HG03159 (cell line): Measurements from ENCODE around the gene ABCA13.

Experiments used
- ATAC-seq: cut with Tn5 transposase; IDR thresholded peaks from one replicate; pipeline ENCODE4 v1.9.1; 2021; ENCODE audit warnings: mild to moderate bottlenecking, moderate library complexity; ENCODE audit not compliant: unreplicated experiment

The ABCA13 gene

DNA sequence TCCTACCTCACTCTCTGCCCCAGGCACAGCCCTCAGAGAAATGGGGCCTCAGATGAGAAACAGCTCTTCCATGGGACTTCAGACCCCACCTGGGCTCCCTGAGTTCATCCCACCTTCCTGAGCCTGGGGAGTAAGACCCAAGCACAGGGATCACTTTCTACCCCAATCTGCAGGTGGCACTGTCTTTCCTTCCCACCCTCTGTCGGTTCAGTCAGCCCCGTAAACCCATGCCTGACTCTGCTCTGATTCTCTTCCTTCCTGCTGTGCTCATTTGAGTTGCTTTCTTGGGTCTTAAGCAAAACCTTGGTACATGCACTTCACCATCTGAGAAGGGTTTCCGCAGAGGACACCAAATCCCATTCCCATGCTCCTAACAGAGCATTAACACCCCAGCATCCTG, 446.7 kb downstream of the ABCA13 start:
- no peak for ATAC-seq

DNA sequence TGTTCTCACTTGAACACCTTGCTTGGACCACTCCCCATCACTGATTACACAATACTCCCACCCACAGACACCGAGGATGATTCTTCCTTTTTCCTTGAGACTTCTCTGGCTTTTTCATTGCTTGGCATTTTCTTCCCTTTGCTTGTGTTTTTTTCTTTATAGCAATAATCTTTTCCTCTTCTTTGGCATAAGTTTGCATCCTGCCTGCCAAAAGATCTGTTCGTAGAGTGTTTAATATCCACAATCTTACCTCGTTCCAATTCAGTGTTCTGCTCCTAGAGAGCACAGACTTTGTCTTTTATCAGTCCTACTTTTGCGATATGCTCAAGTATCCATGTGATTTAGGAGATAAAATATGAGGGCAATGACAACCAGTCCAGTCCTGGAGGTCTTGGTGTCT, 449.8 kb downstream of the ABCA13 start:
- no peak for ATAC-seq

DNA sequence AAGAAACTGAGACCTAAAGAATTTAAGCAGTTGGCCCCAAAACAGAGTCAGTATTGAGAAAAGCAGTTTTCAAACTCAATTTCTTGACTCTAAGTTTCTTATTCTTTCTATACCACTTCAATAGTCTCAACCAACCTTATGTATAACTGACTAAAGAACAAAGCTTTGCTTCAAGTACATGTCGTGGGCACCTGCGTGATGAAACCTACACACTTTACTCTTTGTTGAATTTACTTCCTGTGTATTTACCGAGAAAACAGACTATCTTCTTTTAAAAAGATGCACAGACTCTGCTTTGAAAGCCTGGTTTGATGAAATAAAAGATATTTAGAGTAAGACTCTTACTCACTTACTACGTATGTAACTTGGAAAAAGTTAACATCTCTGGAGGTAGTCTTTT, 455.9 kb downstream of the ABCA13 start:
- ATAC-seq: no peak

DNA sequence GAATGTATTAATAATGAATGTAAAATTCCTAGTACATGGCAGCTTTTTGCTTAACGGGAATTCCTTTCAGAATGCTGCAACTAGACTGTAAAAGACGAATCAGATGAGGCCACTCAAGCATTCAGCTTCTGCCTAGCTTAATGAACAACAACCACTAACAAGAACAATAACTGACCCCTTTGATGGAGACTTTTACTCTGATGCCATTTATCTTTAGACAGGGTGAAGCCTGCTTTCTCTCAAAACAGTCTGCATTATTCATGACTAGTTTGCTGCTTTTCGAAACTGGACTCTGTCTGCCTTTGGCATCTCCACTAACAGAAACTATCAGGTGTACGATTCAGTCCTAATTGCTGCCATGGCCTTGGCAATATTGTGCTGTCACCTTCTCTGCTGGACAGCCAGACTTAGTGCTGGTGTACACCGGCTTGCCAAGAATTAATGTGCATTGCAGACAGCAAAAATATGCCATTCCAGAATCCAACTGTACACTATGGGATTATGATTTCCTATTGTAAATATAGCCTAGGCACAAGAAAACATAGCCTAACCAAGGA, 457.6 kb downstream of the ABCA13 start:
- no peak for ATAC-seq

DNA sequence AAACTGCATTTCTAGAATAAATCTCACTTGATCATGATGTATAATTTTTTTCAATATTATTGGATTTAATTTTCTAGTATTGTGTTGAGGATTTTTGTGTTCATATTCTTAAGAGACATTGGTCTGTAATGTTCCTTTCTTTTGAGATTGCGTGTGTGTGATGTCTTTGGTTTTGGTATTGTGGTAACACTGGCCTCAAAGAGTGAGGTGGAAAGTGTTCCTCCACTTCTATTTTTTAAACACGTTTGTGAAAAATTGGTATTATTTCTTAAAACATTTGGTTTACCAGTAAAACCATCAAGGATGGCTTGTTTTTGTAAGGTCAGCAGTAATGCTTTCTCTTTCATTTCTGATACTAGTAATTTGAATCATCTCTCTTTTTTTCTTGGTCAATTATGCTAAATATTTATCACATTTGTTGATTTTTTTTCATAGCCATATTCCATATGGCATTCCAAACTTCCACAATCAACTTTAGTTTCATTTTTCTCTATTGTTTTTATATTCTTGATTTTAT, 462.9 kb downstream of the ABCA13 start:
- ATAC-seq: no peak

DNA sequence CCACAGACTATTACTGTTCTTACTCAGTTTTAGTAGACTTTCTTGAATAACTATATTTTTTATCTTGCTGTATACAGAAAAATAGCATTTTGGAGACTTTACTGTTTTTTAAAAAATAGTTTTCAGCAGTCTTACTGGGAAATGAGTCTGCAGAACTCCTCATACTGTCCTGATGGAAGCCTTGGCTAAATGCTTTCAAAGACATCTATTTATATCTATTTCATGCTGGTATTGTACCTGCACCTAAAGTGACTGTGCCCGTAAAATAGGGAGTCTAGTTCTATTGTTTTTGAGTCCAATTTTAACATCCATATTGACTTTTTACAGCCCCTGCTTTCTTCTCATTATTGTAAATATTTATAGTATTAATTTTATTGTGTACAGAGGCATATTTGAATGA, 464.5 kb downstream of the ABCA13 start:
- ATAC-seq: no peak

- ATAC-seq: no peak
These were observed 465.2 kb downstream of the ABCA13 start for GRCh38 chr7:48636391-48637015.

GRCh38 chr7:48637382-48637781, 466.1 kb downstream of the ABCA13 start:
- ATAC-seq: no peak

DNA sequence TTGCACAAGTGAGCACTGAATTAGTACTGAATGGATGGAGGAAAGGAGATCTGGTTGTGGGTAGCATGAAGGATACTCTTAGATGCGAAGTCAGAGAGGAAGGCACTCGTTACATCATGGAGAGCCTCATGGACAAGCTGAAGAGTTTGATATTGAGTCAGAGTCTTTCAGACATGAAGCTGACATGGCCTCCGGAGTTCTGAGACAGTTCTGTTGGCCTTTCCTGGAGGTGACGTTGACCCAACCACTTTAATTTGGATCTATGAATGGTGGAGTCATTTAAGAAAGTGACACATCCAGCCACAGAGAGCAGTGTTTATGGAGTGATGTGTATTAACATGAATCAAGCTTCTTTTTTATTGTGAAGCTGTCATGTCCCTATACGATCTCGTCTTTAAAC, 466.8 kb downstream of the ABCA13 start:
- ATAC-seq: no peak

- ATAC-seq: no peak
These were observed 472.3 kb downstream of the ABCA13 start for GRCh38 chr7:48643431-48644013.

- ATAC-seq: no peak
These were observed 486.9 kb downstream of the ABCA13 start for GRCh38 chr7:48658138-48658537.

DNA sequence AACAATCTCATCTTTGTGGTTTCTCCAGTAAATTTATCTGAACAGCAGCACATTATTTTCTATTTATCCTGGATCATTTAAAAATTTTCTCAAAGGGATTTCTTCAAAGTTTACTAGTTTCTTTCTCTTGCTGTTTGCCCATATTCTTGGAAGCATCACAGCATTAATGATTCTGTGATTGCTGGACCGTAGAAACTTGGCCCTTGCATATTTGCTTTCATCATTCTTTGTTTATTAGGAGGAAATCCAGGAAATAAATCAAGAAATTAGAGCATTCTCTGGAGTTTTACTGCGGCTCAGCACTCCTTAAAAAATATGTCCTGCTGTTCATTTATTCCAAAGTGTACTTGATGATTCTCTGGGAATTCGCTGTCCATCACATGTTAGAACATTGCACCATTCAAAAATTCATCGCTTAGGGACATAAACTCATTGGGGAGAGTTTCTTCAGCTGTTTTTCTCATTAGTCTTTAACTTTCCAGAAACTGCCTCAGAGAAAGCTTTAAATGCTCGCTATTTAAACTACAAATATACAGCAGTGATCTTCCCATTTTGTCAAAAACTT, 489.1 kb downstream of the ABCA13 start:
- ATAC-seq: no peak

DNA sequence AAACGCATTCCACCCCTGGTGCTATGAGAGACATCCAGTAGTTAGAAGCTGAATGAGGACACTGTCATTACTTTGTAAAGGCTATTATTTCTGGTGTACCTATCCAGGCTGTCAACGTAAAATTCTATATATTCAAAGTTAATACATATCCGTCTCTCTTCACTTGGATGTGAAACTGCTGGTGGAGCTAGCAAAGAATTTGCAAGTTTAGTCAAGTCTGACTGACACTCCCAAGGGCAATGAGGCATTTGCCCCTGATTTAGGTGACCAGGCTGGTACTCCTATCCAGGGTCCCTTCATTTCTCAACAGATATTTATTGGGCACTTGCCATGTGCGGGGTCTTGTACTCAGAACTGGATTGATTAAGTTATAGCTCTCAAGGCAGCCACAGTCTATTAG, 493.0 kb downstream of the ABCA13 start:
- no peak for ATAC-seq

DNA sequence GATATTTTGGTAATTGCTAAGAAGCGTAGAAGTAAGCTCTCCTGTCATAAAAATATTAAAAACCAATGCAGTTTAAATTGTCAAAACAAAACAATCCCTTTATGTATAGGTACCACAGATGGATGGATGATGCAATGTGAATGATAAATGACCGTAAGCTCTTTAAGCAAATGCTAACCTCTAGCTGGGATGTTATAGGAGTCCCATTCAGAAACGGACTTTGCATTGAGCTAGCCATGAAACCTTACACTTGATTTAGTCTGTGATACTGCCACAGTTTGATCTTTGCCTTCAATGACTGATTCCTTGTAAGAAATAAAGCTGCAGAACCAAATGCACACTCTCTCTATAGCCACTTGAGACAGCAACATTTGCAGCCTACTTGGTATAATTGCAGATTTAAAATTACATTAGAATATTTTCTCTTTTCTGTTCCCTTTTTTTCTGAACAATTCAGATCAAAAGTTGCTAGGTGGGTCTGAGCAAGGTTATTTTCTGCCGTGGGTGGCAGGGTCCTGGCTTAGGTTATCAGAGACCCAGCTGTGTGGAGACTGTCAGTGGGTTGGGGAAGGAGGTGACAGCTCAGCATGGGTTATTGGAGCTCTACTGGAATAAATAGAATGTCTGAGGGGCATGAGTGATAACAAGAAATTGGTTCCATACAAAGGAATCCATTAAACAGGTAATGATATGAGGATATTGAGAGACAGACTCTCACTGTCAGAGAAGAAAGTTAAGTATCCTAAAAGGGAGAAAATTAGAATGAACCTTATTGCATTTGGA, 494.3 kb downstream of the ABCA13 start:
- no peak for ATAC-seq

GRCh38 chr7:48667407-48667806, 496.1 kb downstream of the ABCA13 start:
- ATAC-seq: no peak

GRCh38 chr7:48671656-48672055, 500.4 kb downstream of the ABCA13 start:
- ATAC-seq: no peak

DNA sequence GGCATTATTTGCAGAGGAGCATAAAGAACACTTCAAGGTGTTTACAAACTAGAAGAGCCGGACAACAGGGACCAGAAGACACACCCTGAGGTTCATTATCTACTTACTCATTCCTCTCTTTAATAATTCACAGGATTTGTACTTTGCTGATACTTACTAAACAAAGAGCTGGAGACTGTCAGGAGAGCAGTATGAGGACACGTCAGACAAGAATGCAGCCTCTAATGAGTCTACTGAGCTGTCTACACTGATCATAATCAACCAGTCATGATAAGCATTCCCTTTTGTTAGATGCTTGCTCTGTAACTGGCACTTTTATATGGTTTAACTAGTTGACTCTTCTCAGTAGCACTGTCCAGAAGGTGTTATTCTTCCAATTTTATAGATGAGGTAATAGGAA, 509.7 kb downstream of the ABCA13 start:
- ATAC-seq: no peak

DNA sequence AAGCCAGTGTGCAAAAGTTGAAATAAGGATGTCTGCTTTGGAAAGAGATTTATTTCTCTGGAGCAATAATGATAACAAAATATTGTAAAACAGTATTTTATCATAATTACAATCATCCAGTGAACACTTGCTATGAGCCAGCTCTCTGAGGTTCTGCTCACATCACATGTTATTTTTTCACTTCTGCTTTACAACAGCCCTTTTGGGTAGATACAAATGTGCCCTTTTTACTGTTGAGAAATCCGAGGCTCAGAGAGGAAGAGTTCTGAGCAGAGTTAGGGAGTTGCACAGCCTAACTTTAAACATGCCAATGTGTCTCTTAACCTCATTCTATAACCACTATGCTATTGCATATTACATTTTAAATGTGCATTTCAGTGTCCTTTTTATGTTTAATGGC, 520.5 kb downstream of the ABCA13 start:
- no peak for ATAC-seq
